Skeletal muscle tissue (tissue), 4 donors: Measurements from ENCODE around the gene STUM. TPM values are rescaled to one million over a fixed set of nuclear protein-coding genes. Genes with fewer than 3 reads are reported as not detected.

Source experiments
- H3K27ac ChIP-seq: one replicate; pipeline ENCODE4 v1.7.0; 2013; ENCODE audit warnings: mild to moderate bottlenecking, low read depth, low read length, inconsistent platforms
- H3K27me3 ChIP-seq, 3 donors: one replicate each; pipeline ENCODE4 v1.7.0; 2013; ENCODE audit warnings: low read length in 3 of 3; ENCODE audit not compliant: control insufficient read depth in 3 of 3, insufficient read depth in 3 of 3
- H3K36me3 ChIP-seq, 3 donors: one replicate each; pipeline ENCODE4 v1.7.0; 2013; ENCODE audit warnings: low read length in 3 of 3; ENCODE audit not compliant: control insufficient read depth in 3 of 3, insufficient read depth in 3 of 3
- H3K4me1 ChIP-seq, 3 donors: one replicate each; pipeline ENCODE4 v1.7.0; 2013; ENCODE audit warnings: low read length in 3 of 3, mild to moderate bottlenecking in 3 of 3; ENCODE audit not compliant: control insufficient read depth in 3 of 3, insufficient read depth in 3 of 3
- H3K4me3 ChIP-seq, 3 donors: one replicate each; pipeline ENCODE4 v1.7.0; 2013; ENCODE audit warnings: low read length in 3 of 3
- H3K9ac ChIP-seq, 3 donors: one replicate each; pipeline ENCODE4 v1.7.0; 2013; ENCODE audit warnings: low read length in 3 of 3, mild to moderate bottlenecking in 3 of 3, moderate library complexity in 2 of 3, low read depth in 1 of 3
- H3K9me3 ChIP-seq, 3 donors: one replicate each; pipeline ENCODE4 v1.7.0; 2013; ENCODE audit warnings: low read length in 3 of 3; ENCODE audit not compliant: control insufficient read depth in 3 of 3
- total RNA-seq: library from RNA; depleted of rRNA; stranded (reverse); fragments of >200 nt; gene quantifications from one replicate; pipeline ENCODE4 v1.2.3, GENCODE V29; 2014
- donor health status: Osteomylitis.

Gene STUM
- total RNA-seq, 1 donor from 2014 or later, result 2.6 TPM

DNA sequence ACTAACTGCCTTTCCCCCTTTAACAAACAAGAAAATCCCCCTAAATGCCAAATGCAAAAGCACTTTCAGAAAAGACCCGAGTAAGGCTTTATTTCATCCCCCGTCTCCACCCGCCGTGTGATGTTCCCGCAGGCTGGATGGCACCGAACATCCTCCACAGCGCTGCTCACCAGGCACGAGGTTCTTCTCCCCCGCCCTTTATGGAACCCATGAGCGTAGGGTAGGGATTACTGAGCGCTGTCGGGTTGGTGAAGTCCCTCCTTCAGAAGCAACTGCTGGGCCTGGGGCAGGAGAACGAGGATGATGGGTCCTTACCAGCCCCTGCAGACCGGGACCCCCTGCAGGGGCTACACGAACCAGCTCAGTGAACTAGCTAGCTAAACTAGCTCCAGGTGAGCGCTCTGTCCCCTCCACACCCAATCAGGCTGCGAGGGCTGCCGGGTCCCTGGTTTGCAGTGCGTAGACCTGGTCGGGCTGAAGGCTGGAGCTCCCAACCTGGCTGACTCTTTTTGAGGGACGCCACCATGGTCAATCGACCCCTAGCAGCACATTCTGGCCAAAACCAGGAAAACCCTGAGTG lies 110.1 kb downstream of the STUM start:
- Histone ChIP-seq H3K9ac (peak overlapping the region in 1 of 3 donors; percentile 28), H3K36me3 (no peaks in the 10 kb centered on the region), H3K27me3 (no peaks in the 10 kb centered on the region), H3K9me3 (no peaks in the 10 kb centered on the region), H3K27ac (peak overlapping the region; percentile 85), H3K4me3 (peak overlapping the region in 1 of 3 donors; percentile 0), H3K4me1 (peaks cover 0 to 96% (median 92%) of the 10 kb centered on the region in 3 donors)

Other genes starting within 250 kb of the STUM start
- 6.8 TPM for gene LIN9, start 239.6 kb upstream of the STUM start, total RNA-seq
- 94.5 TPM for gene PARP1, start 140.7 kb upstream of the STUM start, total RNA-seq
- 18.8 TPM for gene ITPKB, start 190.5 kb downstream of the STUM start, total RNA-seq